HG03521 (cell line): ENCODE measurements around the gene DIP2A.

Experiments
- ATAC-seq: cut with Tn5 transposase; IDR thresholded peaks from one replicate; pipeline ENCODE4 v1.9.1; 2021; ENCODE audit warnings: mild to moderate bottlenecking, moderate library complexity; ENCODE audit not compliant: unreplicated experiment

The DIP2A gene, protein sequence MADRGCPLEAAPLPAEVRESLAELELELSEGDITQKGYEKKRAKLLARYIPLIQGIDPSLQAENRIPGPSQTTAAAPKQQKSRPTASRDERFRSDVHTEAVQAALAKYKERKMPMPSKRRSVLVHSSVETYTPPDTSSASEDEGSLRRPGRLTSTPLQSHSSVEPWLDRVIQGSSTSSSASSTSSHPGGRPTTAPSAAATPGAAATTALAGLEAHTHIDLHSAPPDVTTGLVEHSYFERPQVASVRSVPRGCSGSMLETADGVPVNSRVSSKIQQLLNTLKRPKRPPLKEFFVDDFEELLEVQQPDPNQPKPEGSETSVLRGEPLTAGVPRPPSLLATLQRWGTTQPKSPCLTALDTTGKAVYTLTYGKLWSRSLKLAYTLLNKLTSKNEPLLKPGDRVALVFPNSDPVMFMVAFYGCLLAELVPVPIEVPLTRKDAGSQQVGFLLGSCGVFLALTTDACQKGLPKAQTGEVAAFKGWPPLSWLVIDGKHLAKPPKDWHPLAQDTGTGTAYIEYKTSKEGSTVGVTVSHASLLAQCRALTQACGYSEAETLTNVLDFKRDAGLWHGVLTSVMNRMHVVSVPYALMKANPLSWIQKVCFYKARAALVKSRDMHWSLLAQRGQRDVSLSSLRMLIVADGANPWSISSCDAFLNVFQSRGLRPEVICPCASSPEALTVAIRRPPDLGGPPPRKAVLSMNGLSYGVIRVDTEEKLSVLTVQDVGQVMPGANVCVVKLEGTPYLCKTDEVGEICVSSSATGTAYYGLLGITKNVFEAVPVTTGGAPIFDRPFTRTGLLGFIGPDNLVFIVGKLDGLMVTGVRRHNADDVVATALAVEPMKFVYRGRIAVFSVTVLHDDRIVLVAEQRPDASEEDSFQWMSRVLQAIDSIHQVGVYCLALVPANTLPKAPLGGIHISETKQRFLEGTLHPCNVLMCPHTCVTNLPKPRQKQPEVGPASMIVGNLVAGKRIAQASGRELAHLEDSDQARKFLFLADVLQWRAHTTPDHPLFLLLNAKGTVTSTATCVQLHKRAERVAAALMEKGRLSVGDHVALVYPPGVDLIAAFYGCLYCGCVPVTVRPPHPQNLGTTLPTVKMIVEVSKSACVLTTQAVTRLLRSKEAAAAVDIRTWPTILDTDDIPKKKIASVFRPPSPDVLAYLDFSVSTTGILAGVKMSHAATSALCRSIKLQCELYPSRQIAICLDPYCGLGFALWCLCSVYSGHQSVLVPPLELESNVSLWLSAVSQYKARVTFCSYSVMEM (N-terminal part only)

DNA sequence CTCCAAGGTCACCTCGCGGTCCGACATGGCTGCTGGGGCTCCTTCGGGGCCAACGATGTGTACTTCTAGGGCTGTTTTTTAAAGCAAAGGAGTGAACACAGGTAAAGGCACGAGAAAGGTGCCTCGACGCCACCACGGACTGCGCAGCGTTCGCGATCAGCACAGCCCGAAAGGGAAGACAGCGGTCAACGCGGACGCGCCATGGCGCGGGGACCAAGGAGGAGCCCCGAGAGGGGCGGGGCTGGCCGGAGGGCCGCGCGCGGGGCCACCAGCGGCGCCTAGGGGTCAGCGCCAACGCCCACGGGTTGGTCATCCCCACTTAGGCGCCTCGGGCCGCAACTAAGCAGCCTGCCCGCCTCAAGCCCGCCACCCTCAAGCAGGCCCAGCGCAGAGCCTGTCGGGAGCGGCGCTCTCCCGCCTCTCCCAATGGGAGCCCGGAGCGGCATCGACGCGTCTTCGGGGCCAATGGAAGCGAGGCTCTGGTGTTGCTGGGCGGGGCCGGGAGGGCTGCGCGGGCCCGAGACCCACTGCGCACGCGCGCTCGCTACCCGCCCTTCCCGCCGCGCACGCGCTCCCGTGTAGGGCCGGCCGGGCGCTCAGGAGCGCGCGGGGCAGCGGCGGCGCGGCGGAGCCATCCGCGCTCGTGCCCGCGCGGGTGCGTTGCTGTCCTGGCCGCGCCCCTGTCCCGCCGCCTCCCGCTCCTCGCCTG, at the start of gene DIP2A:
Gene DIP2A (plus strand): TSS at position 577 of the 709 bp plus-strand sequence. CDS start 241 bp downstream, outside the sequence.
- peak; percentile 94 for ATAC-seq

DNA sequence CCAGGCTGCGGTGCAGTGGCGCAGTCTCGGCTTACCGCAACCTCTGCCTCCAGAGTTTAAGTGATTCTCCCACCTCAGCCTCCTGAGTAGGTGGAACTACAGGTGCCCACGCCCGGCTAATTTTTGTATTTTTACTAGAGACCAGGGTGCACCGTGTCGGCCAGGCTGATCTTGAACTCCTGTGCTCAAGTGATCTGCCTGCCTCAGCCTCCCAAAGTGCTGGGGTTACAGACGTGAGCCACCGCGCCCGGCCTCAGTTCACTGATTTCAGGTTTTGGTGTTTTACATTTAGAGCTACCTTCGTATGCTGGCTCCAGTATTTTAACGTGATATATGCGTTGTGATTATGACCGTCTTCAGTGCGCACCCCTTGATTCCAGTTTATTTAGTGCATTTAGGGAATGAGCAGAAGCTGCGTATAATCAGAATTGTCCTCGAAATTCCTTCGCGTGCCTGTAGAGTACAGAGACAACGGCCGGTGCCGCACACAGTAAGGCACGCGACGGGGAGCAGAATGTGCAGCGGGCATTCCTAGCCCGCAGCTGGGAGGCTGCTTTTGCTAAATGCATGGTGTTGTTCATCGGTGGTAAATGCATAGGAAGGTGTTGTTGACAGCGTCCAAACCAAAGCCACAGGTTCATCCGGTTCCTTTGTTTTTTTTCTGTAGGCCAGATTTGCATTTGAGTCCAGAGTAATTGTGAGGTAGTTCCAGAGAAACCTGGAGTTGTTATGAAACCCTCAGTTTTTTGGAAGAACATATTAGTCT, 48.9 kb upstream of the DIP2A start:
- no peak for ATAC-seq

DNA sequence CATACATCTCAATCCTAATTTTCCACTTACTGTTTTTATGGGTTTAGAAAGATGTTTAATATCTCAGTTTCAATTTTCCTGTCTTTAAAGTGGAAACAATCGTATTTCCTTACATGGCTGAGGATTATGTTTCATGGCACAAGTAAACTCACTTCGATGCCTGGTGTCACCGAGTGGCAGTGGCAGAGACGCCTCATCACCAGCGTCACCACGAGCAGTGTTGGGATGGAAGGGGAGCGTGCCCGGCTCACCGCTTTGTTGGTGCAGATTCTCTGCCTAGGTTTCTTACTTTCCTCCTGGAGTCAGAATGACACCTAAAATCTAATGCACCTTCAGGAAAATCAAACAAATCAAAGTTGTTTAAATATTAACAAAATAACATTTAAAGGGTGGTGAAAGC, 48.2 kb upstream of the DIP2A start:
- ATAC-seq: no peak

DNA sequence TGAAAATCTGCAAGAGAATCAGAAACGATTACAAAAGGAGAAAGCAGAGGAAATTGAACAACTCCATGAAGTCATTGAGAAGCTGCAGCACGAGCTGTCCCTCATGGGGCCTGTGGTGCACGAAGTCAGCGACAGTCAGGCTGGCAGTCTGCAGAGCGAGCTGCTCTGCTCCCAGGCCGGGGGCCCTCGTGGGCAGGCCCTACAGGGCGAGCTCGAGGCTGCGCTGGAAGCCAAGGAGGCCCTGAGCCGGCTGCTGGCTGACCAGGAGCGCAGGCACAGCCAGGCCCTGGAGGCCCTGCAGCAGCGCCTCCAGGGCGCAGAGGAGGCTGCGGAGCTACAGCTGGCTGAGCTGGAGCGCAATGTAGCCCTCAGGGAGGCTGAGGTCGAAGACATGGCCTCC, 47.5 kb upstream of the DIP2A start:
- ATAC-seq: no peak

DNA sequence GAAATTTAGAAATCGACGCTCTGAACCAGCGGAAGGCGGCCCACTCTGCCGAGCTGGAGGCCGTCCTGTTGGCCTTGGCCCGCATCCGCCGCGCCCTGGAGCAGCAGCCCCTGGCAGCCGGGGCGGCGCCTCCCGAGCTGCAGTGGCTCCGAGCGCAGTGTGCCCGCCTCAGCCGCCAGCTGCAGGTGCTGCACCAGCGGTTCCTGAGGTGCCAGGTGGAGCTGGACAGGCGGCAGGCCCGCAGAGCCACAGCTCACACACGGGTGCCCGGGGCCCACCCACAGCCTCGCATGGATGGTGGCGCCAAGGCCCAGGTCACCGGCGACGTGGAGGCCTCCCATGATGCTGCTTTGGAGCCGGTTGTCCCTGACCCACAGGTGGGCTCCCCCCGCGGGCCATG, 47.0 kb upstream of the DIP2A start:
- no peak for ATAC-seq

DNA sequence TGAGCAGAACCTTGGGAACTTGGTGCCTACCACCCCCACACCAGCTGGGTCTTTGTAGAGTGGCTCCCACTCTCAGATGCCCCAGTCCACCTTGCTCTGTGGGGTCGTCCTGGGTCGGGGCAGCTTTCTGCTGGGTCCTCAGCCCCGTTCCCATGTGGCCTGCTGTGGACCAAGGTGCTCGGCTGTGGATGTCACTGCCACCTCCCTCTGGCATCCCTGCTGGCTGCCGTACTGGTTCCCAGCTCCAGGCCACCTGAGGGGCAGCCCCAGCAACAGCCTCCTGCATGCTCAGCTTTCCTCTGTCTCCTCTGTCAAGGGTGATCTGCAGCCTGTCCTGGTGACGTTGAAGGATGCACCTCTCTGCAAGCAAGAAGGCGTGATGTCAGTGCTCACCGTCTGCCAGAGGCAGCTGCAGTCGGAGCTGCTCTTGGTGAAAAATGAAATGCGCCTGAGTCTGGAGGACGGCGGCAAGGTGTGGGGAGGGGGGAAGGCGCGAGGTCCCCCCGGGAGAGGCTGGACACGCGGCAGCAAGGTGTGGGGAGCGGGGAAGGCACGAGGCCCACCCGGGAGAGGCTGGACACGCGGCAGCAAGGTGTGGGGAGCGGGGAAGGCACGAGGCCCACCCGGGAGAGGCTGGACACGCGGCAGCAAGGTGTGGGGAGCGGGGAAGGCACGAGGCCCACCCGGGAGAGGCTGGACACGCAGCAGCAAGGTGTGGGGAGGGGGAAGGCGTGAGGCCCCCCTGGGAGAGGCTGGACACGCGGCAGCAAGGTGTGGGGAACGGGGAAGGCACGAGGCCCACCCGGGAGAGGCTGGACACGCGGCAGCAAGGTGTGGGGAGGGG, 45.9 kb upstream of the DIP2A start:
- ATAC-seq: no peak

DNA sequence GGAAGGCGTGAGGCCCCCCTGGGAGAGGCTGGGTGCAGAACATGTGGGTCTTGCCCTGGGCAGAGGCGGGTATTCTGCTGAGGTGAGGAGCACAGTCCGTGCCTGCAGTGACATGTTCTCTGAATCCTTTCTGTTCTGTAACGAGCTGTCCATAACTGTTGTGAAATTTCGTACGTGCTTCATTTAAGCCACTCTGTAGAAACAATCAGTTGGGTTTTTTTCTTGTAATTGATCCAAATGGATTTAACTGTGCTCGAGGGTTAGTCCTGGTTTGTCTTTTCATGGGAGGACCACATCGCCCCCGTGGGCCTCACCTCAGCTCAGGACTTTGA, 45.4 kb upstream of the DIP2A start:
- ATAC-seq: no peak

DNA sequence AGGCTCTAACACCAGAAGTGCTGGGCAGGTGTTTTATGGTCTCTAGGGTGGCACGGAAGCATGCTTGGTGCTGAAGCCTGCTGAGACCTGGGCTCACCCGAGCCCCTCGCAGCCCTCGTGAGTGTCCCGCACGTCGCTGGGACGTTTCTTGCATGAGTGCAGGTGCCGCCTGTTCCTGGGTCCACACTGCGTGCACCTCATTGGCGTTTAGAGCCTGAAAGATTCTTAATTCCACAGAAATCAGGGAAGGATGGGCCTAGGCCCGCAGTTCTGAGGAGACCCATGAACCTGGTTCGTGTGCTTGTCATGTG, 43.8 kb upstream of the DIP2A start:
- ATAC-seq: no peak

DNA sequence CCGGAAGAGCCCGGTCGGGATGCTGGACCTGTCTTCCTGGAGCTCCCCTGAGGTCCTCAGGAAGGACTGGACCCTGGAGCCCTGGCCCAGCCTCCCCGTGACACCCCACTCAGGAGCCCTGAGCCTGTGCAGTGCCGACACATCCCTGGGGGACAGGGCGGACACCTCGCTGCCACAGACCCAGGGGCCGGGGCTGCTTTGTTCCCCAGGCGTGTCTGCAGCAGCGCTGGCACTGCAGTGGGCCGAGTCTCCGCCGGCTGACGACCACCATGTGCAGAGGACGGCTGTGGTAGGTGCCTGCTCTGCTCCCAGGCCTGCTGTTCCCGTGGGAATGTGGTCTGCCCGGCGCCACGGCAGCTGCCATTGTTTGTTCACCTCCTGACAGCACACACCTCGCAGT, 42.1 kb upstream of the DIP2A start:
- no peak for ATAC-seq

DNA sequence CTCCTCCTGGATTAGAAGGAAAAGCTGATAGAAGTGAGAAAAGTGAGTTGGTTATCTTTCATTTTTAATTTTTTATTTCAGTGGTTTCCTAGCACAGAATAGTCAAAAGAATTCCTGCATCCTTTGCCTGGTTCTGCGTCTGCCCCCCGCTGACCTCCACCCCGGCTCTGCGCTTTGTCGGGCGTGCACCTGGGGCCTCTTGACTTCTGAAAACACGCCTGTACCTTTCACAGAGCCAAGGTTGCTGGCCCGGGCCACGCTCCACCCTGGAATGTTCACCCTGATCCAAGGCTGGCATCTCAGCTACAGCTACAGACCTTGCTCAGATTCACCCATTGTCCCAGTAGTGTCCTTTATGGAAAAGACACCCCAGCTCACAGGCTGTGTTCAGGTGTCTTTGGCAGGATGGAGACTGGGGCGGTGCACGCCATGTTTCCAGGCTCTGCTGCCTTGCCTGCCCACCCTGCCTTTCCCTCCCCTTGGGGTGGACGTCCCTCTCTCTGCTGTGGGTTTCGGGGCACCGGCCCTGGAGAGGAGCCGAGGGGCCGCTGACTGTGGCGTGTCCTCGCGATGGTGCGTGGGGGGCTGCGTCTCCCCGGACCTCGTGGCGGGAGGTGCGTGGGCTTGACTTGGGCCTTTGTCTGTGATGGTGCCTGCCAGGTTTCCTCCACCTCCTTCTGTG, 40.3 kb upstream of the DIP2A start:
- ATAC-seq: no peak

DNA sequence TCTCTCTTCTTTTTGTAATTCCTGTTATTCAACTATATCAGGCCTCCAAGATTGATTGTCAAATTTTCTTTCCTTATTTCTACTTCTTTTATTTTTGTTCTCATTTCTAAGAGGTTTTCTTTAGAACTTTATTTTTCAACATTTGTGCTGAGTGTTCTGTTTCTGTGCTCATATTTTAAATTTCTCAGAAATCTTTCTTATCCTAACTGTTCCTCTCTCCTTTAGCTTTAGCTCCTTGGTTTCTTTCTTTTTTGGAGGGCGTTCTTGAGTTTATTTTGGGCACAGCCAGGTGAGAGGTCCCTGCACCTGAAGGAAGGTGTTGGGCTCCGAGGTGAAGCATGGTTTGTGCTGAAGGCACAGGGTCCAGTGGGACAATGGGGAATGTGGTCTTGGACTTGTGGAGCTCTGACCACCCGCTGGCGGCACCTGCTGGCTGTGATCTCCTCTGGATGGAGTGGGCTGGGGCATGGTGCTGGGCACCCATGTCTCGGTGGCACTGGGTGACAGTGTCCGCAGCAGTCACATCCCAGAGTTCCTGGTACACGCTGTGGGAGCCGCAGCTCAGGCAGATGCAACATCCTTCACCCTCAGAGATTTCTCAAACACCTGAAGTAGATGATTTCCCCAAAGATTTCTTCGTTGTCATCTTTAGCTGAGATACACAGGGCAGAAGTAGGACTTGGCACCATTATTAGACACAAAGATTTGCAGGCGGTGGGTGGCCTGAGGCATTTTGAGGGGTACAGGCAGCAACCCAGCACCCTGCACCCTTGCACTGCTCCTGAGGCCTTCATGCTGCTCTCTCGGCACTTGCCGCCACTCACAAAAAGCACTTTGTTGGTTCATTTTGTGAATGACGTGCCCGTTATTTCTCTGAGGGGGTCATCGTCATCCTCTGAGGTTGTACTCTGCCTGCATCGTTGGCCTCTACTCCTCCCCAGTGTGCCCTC, 38.2 kb upstream of the DIP2A start:
- no peak for ATAC-seq

DNA sequence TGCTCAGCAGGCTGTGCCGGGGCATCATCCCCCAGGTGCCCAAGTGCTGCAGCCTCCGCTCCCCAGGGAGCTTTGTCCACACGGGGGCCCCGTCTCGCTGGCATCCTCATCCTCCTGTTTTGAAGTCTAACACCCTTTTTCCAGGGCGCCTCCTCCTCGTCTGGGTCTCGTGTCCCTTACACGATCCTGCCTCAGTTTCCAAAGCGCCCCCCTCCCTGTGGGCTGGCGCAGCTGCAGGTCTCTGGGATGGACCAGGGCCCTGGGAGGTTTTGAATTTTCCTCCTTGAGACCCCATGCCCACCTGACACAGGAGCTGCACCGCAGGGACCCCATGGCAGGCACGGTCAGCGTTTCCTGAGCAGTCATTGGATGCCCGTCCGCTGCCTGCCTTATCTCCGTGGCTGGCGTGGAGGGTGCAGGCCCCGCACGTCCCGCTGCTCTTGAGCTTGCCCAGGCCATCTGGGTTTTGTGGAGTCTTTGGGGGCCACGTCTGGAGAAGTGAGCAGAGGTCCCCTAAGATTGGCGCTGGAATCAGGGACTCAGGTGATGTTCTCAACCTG, 37.4 kb upstream of the DIP2A start:
- no peak for ATAC-seq

DNA sequence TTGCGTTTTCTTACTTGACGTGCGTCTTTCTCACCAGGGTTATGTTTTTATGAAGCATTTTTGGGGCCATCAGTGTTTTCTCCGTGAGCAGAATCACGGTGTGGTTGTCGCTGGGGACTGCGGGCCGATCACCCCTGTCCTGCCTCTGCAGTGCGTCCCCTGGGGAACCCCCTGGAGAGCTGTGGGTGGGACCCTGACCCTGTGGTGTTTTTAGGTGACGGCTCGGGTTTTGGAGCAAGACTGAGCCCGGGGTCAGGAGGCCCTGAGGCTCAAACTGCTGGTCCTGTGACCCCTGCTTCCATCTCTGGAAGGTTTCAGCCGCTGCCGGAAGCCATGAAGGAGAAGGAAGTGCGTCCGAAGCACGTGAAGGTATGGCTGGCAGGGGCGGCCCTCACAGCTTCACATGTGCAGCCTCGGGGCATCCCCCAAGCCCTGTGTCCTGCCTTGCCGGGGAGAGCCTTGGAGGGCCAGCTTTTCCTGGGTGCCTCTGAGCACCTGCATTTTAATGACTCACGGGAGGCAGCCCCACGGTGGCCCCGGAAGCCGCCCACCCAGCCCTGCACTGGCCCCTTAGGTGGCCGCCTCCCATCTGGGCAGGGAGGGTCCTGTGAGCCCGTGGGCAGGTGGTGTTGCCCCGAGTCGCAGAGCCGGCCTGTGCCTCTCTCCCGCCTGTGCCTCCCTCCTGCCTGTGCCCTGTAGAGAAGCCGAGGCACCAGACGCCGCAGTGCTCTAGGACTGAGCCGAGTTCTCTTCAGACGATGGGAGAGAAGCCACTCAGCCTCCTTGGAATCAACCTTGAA, 36.7 kb upstream of the DIP2A start:
- ATAC-seq: no peak

DNA sequence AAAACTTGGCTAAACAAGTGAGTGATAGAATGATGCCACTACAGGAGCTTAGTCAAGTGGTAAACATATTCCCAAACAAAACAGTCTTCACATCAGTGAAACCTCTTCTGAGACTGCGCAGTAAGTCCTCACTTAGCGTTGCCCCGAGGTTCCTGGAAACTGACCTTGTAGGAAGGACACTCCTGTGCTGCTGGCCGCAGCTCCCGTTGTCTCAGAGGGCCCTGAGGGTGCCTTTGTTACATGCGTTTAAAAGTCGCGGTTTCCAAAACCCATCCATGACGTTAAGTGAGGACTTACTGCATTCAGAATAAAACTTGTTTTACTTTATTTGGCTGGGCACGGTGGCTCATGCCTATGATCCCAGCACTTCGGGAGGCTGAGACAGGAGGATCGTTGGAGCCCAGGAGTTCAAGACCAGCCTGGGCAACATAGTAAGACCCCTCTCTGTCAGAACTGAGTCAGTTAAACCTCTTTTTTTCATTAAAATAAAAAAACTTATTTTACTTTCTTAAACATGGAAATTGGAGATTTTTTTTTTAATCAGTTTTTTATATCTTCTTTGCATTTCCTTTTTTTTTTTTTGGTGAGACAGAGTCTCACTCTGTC, 36.0 kb upstream of the DIP2A start:
- ATAC-seq: no peak

DNA sequence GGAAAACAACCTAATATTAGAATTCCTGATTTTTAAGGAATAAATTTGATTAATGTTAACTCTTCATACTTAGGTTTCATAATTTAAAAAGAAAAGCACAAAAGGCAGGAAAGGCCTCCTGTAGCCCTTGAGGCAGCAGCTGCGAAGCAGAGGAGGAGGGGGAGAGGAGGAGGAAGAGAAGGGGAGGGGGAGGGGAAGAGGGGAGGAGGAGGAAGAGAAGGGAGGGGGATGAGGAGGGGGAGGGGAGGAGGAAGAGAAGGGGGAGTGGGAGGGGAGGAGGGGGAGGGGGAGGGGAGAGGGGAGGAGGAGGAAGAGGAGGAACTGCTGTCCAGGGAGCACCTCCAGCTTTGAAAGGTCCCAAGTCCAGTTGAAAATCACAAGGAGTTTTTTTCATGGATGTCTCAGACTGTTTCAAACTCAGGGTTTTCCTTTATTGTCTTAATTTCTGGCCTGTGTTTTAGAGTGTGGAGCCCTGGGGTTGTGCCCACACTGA, 35.1 kb upstream of the DIP2A start:
- no peak for ATAC-seq

DNA sequence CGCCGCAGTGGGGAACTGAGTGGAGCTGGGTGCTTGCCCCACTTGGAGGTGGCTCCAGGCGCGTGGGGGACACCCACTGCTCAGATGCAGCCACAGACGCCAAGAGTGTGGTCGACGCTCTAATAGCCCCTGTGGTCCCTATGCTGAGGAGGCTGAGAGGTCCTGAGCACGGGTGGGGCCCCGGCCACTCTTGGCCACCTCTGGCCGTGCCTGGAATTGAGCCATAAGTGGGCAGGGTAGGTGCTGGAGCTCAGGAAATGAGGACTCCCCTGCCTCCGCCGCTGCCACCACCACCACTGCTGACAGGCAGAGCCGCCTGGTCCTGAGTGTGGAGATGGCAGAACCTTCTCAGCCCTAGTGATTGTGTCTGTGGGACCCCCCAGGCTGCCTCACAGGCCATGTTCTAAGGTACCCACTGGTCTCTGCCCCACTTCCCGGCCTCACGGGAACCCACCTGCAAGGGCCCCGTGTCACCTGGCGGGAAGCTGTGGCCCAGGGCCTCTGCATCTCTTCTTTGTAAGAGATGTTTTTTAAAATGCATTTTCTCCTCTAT, 34.6 kb upstream of the DIP2A start:
- no peak for ATAC-seq
